ENCODE measurements around the gene BCL11A. TPM values are rescaled to one million over a fixed set of nuclear protein-coding genes. Genes with fewer than 3 reads are reported as not detected.

Gene BCL11A
- total RNA-seq (10 to 100 TPM; 19.5 to 38.5 (median 23.4) TPM), polyA plus RNA-seq (10 to 100 TPM in 1 of 2 donors, 1 to 10 TPM in 1; 3.2 to 22.2 TPM)
- long read RNA-seq, donor 1, full-length matches to known transcripts = 1 of 11 reads
- long read RNA-seq, donor 1, partial matches to known transcripts = 4 of 11 reads
- long read RNA-seq, donor 1, other reads (novel, unspliced or antisense) = 6 of 11 reads
- long read RNA-seq, donor 2, full-length matches to known transcripts = 3 of 7 reads
- long read RNA-seq, donor 2, partial matches to known transcripts = 1 of 7 reads
- long read RNA-seq, donor 2, other reads (novel, unspliced or antisense) = 3 of 7 reads
- long read RNA-seq, donor 3, full-length matches to known transcripts = 15 of 22 reads
- long read RNA-seq, donor 3, partial matches to known transcripts = 0 of 22 reads
- long read RNA-seq, donor 3, other reads (novel, unspliced or antisense) = 7 of 22 reads

DNA sequence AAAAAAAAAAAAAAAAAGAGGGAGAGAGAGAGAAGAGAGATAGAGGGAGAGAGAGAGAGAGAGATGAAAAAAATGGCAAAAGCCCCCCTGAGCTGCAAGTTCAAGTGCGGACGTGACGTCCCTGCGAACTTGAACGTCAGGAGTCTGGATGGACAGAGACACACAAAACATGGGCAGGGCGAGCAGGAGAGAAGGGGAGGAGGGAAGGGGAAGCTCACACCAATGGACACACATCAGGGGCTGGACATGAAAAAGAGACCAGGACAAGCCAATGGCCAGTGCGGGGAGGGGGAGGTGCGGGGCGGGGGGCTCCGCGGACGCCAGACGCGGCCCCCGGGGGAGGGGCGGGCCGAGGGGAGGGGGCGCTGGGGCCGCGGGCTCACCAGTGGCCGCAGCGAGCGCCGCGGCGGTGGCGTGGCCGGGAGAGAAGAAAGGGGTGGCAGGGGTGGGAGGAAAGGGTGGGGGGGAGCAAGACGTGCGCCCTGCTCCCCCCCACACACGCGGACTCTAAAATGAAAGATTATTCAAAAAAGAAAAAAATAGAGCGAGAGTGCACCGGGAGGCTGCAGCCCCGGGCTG, at the start of gene BCL11A:
Gene BCL11A (minus strand): TSS at position 160 of the 579 bp plus-strand sequence. CDS start 384 bp downstream, outside the sequence.
- H3K27ac ChIP-seq = peak within 1 kb of the TSS; percentile 10 to 82 (median 70)
- peak within 1 kb of the TSS; percentile 45 to 80 (median 68) for H3K4me3 ChIP-seq
- peaks cover 0 to 74% (median 53%) of the 10 kb centered on the region in 9 donors for H3K4me1 ChIP-seq
- no peaks in the 10 kb centered on the region for H3K9me3 ChIP-seq
- peaks cover 0 to 100% (median 91%) of the 10 kb centered on the region in 7 donors for H3K27me3 ChIP-seq
- intact Hi-C loops (cut with DNase I) = loop anchor here in 7 of 10 donors (5.0 to 10.0 kb wide), 4 partner anchors 216 to 1251 kb away; no protein-coding TSS in a partner anchor
- WGBS, 2 donors = 0 to 1% methylated on average over 21 to 34 of the region's 35 CpGs
- peak; percentile 53 to 71 for DNase-seq
- TF ChIP-seq, protein P1, sequence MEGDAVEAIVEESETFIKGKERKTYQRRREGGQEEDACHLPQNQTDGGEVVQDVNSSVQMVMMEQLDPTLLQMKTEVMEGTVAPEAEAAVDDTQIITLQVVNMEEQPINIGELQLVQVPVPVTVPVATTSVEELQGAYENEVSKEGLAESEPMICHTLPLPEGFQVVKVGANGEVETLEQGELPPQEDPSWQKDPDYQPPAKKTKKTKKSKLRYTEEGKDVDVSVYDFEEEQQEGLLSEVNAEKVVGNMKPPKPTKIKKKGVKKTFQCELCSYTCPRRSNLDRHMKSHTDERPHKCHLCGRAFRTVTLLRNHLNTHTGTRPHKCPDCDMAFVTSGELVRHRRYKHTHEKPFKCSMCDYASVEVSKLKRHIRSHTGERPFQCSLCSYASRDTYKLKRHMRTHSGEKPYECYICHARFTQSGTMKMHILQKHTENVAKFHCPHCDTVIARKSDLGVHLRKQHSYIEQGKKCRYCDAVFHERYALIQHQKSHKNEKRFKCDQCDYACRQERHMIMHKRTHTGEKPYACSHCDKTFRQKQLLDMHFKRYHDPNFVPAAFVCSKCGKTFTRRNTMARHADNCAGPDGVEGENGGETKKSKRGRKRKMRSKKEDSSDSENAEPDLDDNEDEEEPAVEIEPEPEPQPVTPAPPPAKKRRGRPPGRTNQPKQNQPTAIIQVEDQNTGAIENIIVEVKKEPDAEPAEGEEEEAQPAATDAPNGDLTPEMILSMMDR (IDR thresholded peaks at IDR 0.05) = no peak
- peak; percentile 30 to 65 (median 52) for ATAC-seq
- H3K36me3 ChIP-seq = no peaks in the 10 kb centered on the region

DNA sequence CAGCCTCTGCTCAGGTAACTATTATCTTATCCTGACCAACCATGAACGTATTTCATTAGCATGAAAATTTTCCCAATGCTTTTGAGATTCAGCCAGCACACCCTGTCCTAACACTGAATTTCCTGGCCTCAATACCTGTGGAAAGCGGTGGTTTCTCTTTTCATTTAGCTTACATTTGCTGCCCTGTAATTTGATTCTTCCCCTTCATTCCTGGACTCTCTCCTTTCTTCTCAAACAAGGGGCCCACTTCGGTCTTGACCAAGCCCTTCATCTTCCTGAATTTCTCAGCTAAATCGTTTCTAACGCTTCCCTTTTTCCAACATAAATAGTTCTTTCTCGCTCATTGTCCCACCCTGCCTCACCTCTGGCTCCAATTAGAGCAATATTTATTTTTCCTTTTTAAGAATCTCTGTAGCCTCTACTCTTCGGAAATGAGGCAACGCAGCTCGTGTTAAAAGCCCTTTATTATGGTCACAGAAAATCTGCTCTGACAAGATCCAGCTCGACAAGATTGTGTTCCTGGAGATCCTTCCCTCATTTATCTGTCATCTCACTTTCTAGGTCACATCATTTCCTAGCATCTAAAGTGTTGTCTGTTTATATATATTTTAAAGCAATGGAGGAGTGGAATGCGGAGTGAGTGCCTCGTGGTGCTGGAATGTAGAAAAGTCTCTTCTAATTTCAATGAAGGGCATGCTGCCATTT, 49.5 kb upstream of the BCL11A start:
- Histone ChIP-seq H3K27me3 (peaks cover 0 to 32% (median 0%) of the 10 kb centered on the region in 7 donors), H3K36me3 (no peaks in the 10 kb centered on the region), H3K27ac (no peak overlapping the region), H3K4me3 (no peak overlapping the region), H3K9me3 (peaks cover 0 to 10% (median 0%) of the 10 kb centered on the region in 11 donors), H3K4me1 (no peaks in the 10 kb centered on the region)
- no peak for ATAC-seq
- intact Hi-C loops (cut with DNase I) = no loop called here
- DNase-seq = no peak
- 64 to 71% methylated on average over 12 of the region's 12 CpGs for WGBS, 2 donors
- TF ChIP-seq, protein P1 (IDR thresholded peaks at IDR 0.05) = no peak

DNA sequence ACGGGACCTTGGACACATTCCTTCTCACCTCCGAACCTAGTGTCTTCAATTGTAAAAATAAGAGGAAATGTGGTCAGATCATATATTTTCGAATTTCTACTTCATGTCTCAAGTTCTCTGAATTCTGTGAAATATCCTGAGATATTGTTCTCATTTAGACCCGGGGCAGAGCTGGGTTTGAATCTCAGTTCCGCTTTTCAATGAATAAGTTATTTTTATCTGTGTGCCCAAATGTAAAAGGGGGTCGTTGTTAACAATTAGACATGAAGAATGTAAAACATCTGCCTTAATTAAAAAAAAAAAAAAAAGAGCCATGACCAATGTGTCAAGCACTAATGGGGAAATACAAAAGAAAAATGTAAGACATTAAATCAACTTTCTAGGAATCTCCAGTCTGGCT, 48.9 kb upstream of the BCL11A start:
- Histone ChIP-seq H3K4me3 (no peak overlapping the region), H3K27ac (no peak overlapping the region), H3K4me1 (no peaks in the 10 kb centered on the region), H3K36me3 (no peaks in the 10 kb centered on the region), H3K27me3 (peaks cover 0 to 26% (median 0%) of the 10 kb centered on the region in 7 donors), H3K9me3 (peaks cover 0 to 10% (median 0%) of the 10 kb centered on the region in 11 donors)
- ATAC-seq (no peak), DNase-seq (no peak)
- intact Hi-C loops (cut with DNase I) = no loop called here
- 75 to 82% methylated on average over 6 of the region's 6 CpGs for WGBS, 2 donors
- TF ChIP-seq, protein P1 (IDR thresholded peaks at IDR 0.05) = no peak

DNA sequence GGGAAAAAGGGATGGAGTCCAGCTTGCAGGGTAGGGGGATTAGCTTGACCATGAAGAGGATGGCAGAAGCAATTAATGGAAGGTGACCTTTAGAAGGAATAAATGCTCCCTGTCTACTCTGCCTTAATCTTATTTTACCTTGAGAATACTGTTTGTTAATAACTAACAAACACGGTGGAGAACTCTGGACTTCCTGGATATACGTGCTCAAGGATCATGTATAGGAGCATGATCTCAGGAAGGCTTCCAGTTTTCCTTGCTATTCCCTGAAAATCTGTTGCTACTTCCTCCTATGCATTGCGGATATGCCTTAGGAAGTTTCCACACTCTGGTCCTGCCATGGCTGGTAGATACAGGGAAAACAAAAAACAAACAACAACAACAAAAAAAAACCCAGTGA, 44.8 kb upstream of the BCL11A start:
- no peaks in the 10 kb centered on the region for H3K36me3 ChIP-seq
- ATAC-seq (no peak), DNase-seq (no peak)
- peaks cover 0 to 11% (median 0%) of the 10 kb centered on the region in 7 donors for H3K27me3 ChIP-seq
- H3K4me3 ChIP-seq = no peak overlapping the region
- peaks cover 0 to 21% (median 1%) of the 10 kb centered on the region in 11 donors for H3K9me3 ChIP-seq
- TF ChIP-seq, protein P1 (IDR thresholded peaks at IDR 0.05) = no peak
- no peak overlapping the region for H3K27ac ChIP-seq
- no peaks in the 10 kb centered on the region for H3K4me1 ChIP-seq
- intact Hi-C loops (cut with DNase I) = no loop called here
- 85 to 86% methylated on average over 3 of the region's 3 CpGs for WGBS, 2 donors

All from heart right ventricle (tissue), 16 donors.